Fibroblast of mammary gland (primary cell): ENCODE results near the gene FGD5.

ENCODE experiments used
- DNase-seq: peaks from one replicate; pipeline ENCODE4 v3.0.0-alpha.2; 2010; ENCODE audit warnings: low read depth
- H3K4me3 ChIP-seq: 2 replicates; pipeline ENCODE4 v1.5.1; 2011; ENCODE audit warnings: low read depth, mild to moderate bottlenecking, low read length, moderate library complexity; ENCODE audit not compliant: control insufficient read depth
- TF ChIP-seq, protein P1 (sequence below): conservative IDR thresholded peaks from 2 replicates; pipeline ENCODE4 v1.5.1; 2011; ENCODE audit warnings: low read depth, low read length, inconsistent platforms; ENCODE audit not compliant: control insufficient read depth, insufficient read depth

Gene FGD5

GRCh38 chr3:14921811-14922705 lies 103.3 kb downstream of the FGD5 start:
- peak; percentile 10 for DNase-seq
- H3K4me3 ChIP-seq: no peak overlapping the region
- TF ChIP-seq, protein P1, sequence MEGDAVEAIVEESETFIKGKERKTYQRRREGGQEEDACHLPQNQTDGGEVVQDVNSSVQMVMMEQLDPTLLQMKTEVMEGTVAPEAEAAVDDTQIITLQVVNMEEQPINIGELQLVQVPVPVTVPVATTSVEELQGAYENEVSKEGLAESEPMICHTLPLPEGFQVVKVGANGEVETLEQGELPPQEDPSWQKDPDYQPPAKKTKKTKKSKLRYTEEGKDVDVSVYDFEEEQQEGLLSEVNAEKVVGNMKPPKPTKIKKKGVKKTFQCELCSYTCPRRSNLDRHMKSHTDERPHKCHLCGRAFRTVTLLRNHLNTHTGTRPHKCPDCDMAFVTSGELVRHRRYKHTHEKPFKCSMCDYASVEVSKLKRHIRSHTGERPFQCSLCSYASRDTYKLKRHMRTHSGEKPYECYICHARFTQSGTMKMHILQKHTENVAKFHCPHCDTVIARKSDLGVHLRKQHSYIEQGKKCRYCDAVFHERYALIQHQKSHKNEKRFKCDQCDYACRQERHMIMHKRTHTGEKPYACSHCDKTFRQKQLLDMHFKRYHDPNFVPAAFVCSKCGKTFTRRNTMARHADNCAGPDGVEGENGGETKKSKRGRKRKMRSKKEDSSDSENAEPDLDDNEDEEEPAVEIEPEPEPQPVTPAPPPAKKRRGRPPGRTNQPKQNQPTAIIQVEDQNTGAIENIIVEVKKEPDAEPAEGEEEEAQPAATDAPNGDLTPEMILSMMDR: no peak

GRCh38 chr3:14922863-14923262 lies 104.1 kb downstream of the FGD5 start:
- no peak for DNase-seq
- TF ChIP-seq, protein P1: no peak
- no peak overlapping the region for H3K4me3 ChIP-seq

GRCh38 chr3:14923476-14923875 lies 104.7 kb downstream of the FGD5 start:
- TF ChIP-seq, protein P1: no peak
- no peak overlapping the region for H3K4me3 ChIP-seq

DNA sequence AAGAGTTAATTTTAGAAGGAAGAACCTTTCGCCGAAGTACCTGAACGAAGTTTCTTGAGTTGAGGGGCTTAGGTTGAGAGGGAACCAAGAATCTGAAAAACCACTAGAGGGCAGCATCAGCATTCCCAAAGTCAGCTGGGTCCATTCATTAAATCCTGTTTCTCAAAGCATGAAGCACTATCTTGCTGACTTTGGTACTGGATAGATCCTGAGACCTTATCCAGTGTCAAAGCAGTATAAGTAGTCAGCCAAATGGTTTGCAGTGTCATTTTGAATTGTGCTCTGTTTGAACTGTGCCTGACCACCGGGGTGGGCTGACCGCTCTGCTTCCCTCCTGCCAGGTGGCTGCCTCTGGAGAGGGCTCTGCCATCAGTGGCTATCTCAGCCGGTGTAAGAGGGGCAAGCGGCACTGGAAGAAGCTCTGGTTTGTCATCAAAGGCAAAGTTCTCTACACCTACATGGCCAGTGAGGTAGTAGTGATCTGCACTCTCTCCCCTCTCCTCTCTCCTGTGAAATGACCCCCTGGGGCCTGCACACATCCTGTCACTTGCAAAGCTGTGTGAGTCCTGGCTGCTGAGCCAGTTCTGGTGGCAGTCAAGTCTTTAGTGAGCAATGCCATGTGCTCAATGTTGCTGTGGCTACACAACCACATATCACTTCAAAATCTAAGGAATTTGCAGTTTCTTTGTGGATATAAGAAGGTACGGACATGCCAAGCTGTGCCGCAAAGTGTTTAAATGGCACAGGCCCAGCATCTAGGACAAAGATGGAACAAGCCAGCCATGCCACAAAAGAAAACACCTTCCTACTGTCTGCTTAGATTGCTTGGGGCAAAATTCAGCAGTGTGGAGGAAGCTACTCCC lies 107.2 kb downstream of the FGD5 start:
- no peak overlapping the region for H3K4me3 ChIP-seq
- peak; percentile 73 for DNase-seq

More at GRCh38 chr3:14923476-14923875, 104.7 kb downstream of the FGD5 start:
- DNase-seq: no peak

DNA sequence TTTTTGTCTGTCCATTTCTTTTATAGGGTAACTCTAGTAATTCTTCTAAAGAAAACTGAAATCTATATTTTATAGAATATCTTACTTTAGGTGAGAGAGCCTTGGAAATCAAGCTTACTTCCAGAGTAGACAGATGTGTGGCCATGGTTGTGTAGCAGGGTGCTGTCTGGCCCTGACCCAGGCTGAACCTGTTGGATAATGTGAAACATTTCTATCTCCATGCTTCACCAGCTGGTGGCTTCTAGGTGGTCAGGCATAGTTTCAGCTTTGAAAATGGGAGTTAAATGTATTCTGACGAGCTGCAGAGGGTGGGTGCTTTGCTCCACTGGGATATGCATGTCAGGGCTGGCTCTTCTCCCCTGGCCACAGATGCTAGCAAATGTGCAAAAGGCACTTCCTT lies 107.8 kb downstream of the FGD5 start:
- TF ChIP-seq, protein P1: no peak
- no peak overlapping the region for H3K4me3 ChIP-seq
- no peak for DNase-seq

More for the DNA sequence above, 107.2 kb downstream of the FGD5 start:
- TF ChIP-seq, protein P1: peak; percentile 87

DNA sequence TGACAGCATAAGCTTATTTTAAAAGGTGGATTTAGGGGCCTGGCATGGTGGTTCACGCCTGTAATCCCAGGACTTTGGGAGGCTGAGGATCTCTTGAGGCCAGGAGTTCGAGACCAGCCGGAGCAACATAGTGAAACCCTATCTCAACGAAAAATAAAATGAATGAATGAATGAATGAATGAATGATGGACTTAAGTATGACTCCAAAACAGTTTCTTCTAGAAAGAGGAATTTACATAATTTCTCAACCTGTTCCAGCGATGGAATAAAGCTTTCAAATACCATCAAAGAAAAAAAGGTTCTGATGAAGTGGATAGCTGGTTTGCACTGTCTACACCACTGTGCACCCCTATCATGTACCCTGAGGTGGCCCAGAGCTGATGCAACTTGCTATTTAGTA lies 108.5 kb downstream of the FGD5 start:
- no peak for DNase-seq
- no peak overlapping the region for H3K4me3 ChIP-seq
- TF ChIP-seq, protein P1: no peak
